Measurements from ENCODE around the gene AOC3.

The AOC3 gene

GRCh38 chr17:42844271-42844670 is 6.7 kb upstream of the AOC3 start, which contains the start of gene AOC2:
Gene AOC2 (plus strand): TSS chr17:42844580. CDS start chr17:42844627, 47 bp downstream.
- no peak for DNase-seq (ENCODE audit: extremely low read depth, low read depth)
- no peak within 1 kb of the TSS for H3K4me3 ChIP-seq (replicated peaks; ENCODE audit: low read depth, low read length)
- TF ChIP-seq CTCF (IDR thresholded peaks at IDR 0.05; ENCODE audit: low read depth, low read length, missing control alignments), result no peak

GRCh38 chr17:42844761-42845555 is 6.0 kb upstream of the AOC3 start:
- no peak overlapping the region for H3K4me3 ChIP-seq (replicated peaks; ENCODE audit: low read depth, low read length)
- TF ChIP-seq CTCF (IDR thresholded peaks at IDR 0.05; ENCODE audit: low read depth, low read length, missing control alignments), result no peak
- DNase-seq (ENCODE audit: extremely low read depth, low read depth), result no peak

GRCh38 chr17:42845556-42845917 is 5.5 kb upstream of the AOC3 start:
- no peak overlapping the region for H3K4me3 ChIP-seq (replicated peaks; ENCODE audit: low read depth, low read length)
- DNase-seq (ENCODE audit: extremely low read depth, low read depth), result no peak
- TF ChIP-seq CTCF (IDR thresholded peaks at IDR 0.05; ENCODE audit: low read depth, low read length, missing control alignments), result no peak

GRCh38 chr17:42845918-42846593 is 4.9 kb upstream of the AOC3 start:
- H3K4me3 ChIP-seq (replicated peaks; ENCODE audit: low read depth, low read length), result no peak overlapping the region
- TF ChIP-seq CTCF (IDR thresholded peaks at IDR 0.05; ENCODE audit: low read depth, low read length, missing control alignments), result no peak
- no peak for DNase-seq (ENCODE audit: extremely low read depth, low read depth)

- DNase-seq (ENCODE audit: extremely low read depth, low read depth), result no peak
- H3K4me3 ChIP-seq (replicated peaks; ENCODE audit: low read depth, low read length), result no peak overlapping the region
- no peak for TF ChIP-seq CTCF (IDR thresholded peaks at IDR 0.05; ENCODE audit: low read depth, low read length, missing control alignments)
Measured at GRCh38 chr17:42846594-42847280, 4.3 kb upstream of the AOC3 start.

- DNase-seq (ENCODE audit: extremely low read depth, low read depth), result no peak
- TF ChIP-seq CTCF (IDR thresholded peaks at IDR 0.05; ENCODE audit: low read depth, low read length, missing control alignments), result no peak
- no peak overlapping the region for H3K4me3 ChIP-seq (replicated peaks; ENCODE audit: low read depth, low read length)
Measured at GRCh38 chr17:42848093-42848492, 2.9 kb upstream of the AOC3 start.

Measured in HFF-Myc (cell line).